ENCODE data around the gene FCHSD2. TPM values are rescaled to one million over a fixed set of nuclear protein-coding genes. Genes with fewer than 3 reads are reported as not detected.
"Not testable (repeated sequence)": the region's sequence is repeated elsewhere in the genome, so short reads cannot be mapped to it uniquely, and the experiment has no call there.

Gene FCHSD2
- total RNA-seq, 1 experiment from 2014 or later: 5.9 TPM

- no peak for DNase-seq (ENCODE audit: low read depth)
Measured at GRCh38 chr11:73070653-73071052, 71.5 kb downstream of the FCHSD2 start.

DNA sequence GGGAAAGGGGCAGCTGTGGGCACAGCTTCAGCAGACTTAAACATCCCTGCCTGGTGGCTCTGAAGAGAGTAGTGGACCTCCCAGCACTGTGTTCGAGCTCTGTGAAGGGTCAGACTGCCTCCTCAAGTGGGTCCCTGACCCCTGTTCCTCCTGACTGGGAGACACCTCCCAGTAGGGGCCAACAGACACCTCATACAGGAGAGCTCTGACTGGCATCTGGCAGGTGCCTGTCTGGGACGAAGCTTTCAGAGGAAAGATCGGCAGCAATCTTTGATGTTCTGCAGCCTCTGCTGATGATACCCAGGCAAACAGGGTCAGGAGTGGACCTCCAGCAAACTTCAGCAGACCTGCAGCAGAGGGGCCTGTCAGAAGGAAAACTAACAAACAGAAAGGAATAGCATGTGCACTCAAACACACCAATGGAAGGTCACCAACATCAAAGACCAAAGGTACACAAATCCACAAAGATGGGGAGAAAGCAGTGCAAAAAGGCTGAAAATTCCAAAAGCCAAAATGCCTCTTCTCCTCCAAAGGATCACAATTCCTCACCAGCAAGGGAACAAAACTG, 80.2 kb downstream of the FCHSD2 start:
- DNase-seq (ENCODE audit: low read depth): not testable (repeated sequence)

GRCh38 chr11:73061434-73061833, 80.7 kb downstream of the FCHSD2 start:
- DNase-seq (ENCODE audit: low read depth): not testable (repeated sequence)

GRCh38 chr11:73059915-73060314, 82.2 kb downstream of the FCHSD2 start:
- no peak for DNase-seq (ENCODE audit: low read depth)

- DNase-seq (ENCODE audit: low read depth): no peak
Measured at GRCh38 chr11:73058989-73059674, 83.0 kb downstream of the FCHSD2 start.

DNA sequence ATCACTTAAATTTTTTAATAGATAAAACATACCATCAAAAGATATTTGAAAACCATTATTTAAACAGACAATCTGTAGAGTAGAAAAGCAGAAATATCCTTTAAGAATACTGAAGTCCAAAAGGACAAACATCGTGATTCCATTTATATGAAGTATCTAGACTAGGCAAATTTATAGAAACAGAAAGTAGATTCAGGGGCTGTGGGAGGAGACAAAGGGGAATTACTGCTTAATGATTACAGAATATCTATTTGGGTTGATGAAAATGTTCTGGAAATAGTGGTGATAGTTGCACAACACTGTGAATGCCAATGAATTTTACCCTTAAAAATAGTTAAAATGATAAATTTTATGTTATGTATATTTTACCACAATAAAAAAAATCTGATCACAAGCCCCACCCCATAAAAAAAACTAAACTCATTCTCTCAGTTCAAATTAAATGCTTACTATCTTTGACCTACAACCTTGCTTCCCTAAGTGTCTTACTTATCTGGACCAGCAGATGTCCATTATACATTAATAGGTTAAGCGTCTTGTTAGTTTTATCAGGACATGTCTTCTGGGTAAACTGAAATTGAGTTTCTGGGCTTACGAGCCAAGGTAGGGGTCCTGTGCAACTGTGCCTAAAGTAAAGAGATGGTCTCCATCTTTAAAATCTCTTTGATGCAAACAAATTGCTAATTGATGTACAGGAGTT, 86.3 kb downstream of the FCHSD2 start:
- DNase-seq (ENCODE audit: low read depth): no peak

GRCh38 chr11:73055002-73055401, 87.1 kb downstream of the FCHSD2 start:
- no peak for DNase-seq (ENCODE audit: low read depth)

DNA sequence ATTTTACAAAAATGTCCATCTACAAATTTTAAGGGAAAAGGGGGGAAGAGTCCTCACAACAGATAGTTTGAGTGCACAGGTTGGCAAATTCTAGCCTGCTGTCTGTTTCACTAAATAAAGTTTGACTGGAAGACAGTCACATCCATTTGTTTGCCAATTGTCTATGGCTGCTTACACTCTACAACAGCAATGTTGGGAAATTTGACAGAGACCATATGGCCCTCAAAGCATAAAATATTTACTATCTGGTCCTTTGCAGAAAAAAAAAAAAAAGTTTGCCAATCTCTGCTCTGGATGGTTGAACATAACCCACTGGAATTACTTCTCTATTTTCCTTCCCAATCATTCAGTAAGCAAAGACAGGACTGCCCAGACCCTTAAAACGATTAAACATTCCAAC, 88.2 kb downstream of the FCHSD2 start:
- DNase-seq (ENCODE audit: low read depth): no peak

GRCh38 chr11:73048446-73048845, 93.7 kb downstream of the FCHSD2 start:
- no peak for DNase-seq (ENCODE audit: low read depth)

DNA sequence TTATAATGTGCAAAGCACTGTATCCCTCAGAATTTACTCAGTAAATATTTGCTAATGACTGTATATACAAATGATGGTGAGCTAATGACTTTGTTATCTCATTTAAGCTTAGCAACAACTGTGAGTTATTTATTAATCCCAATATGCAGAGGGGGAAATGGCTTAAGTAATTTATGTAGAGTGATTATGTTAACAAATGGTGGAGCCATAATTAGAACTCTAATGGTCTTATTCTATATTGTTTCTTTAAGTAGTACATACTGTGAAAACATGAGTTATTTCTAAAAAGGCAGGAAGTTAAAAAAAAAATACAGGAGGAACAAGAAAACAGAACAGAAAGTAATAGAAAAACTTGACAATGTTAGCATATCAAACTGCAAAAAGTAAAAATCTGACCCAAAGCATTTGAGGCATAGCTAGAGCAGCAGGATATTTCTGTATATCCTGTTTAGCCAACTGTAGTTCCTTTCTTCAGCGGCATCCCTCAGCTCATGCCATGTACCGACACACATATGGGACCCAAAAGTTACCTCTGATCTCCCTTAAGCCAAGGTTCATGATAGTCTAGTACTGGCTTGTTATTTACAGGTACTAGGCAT, 94.2 kb downstream of the FCHSD2 start:
- no peak for DNase-seq (ENCODE audit: low read depth)

DNA sequence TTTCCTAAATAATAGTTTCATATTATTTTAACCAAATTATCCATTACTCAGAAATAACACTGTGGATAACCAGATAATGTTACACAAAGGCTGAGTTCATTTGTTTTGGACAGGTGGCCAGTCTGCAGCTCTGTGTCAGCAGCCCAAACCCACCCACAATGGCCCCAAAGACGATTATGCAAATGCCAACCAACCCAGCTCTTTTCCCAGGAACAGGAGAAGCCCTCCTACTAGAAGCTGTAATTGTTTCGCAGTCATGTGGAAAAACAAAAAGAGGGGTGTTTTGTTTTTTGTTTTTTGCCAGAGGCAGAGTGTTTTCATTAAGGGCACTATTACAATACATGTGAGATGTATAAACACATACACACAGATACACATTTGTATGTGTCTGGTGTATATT, 102.1 kb downstream of the FCHSD2 start:
- DNase-seq (ENCODE audit: low read depth): peak; percentile 70

- no peak for DNase-seq (ENCODE audit: low read depth)
Measured at GRCh38 chr11:73034777-73035176, 107.3 kb downstream of the FCHSD2 start.

- DNase-seq (ENCODE audit: low read depth): no peak
Measured at GRCh38 chr11:73034331-73034730, 107.8 kb downstream of the FCHSD2 start.

- DNase-seq (ENCODE audit: low read depth): no peak
Measured at GRCh38 chr11:73030130-73030529, 112.0 kb downstream of the FCHSD2 start.

DNA sequence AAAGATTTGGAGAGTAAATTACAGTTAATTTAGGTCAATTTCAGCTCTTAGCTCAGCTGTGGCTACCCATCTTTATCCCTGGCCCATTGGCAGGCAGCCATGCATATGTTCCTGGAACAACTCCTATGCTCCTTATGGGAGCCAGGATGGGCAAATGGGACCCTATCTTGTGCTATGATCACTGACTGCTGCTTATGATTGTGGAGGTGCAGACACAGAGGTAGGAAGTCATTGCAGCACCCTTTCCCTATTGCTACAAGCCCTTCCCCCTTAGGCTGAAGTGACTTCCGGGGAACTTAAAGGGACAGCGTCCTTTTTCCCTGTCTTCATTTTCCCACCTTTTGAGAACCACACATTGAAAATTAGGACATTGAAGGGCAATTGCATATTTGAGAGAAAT, 112.7 kb downstream of the FCHSD2 start:
- DNase-seq (ENCODE audit: low read depth): no peak

DNA sequence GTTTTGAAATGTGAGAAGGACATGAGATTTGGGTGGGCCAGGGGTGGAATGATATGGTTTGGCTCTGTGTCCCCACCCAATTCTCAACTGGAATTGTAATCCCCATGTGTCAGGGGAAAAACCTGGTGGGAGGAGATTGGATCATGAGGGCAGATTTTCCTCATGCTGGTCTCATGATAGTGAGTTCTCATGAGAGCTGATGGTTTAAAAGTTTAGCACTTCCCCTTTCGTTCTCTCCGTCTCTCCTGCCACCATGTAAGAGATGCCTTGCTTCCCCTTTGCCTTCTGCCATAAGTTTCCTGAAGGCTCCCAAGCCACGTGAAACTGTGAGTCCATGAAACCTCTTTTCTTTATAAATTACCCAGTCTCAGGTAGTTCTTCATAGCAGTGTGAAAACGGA, 113.5 kb downstream of the FCHSD2 start:
- DNase-seq (ENCODE audit: low read depth): no peak

DNA sequence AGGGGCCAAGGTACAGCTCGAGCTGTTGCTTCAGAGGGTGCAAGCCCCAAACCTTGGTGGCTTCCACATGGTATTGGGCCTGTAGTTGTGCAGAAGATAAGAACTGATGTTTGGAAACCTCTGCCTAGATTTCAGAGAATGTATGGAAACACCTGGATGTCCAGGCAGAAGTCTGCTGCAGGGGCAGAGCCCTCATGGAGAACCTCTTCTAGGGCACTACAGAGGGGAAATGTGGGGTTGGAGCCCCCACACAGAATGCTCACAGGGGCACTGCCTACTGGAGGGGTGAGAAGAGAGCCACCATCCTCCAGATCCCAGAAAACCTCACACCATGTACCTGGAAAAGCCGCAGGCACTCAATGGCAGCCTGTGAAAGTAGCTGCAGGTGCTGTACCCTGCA, 114.3 kb downstream of the FCHSD2 start:
- not testable (repeated sequence) for DNase-seq (ENCODE audit: low read depth)

GRCh38 chr11:73024639-73025038, 117.5 kb downstream of the FCHSD2 start:
- DNase-seq (ENCODE audit: low read depth): no peak

DNA sequence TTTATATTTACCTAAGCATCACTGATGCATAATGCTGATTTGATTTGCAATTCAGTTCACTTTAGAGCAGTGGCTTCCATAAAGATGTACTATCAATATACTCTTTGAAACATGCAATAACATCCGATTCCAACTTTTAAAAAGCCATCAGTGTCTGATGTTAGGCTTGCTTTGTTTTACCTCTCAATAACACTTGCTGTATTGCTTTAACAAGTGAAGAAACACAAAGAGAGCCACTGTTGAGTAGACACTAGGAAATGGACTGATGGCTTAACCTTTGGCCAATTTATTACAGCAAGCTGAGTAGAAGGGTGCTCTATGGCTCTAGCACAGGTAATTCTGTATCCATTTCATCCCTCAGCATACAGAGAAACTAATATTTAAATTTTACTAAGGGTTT, 122.1 kb downstream of the FCHSD2 start:
- no peak for DNase-seq (ENCODE audit: low read depth)

GRCh38 chr11:73019449-73019848, 122.7 kb downstream of the FCHSD2 start:
- no peak for DNase-seq (ENCODE audit: low read depth)

- no peak for DNase-seq (ENCODE audit: low read depth)
Measured at GRCh38 chr11:73018856-73019255, 123.3 kb downstream of the FCHSD2 start.

DNA sequence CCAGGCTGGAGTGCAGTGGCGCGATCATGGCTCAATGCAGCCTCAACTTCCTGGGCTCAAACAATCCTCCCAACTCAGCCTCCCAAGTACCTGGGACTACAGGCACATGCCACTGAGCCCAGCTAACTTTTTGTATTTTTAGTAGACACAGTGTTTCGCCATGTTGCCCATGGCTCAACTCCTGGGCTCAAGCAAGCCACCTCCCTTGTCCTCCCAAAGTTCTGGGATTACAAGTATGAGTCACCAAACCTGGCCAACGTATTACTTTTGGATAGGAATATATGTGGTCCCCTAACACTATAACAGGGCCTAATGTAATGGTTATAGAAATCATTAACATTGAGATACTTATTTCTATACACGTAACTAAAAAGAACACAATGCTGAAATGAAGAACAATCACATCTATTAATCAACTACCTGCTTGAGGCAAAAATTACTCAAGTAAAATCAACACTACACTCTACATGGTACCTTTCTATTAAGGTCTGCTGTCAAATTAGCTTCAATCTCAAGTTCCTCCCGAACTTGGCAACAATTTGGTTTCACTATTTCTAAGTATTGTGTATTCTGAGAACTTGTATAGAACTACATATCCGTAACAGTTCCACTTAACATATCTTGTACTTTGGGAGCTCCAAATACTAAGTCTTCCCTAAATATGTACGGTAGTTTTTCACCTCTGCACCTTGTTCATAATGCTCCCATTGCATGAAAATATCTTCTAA, 124.9 kb downstream of the FCHSD2 start:
- DNase-seq (ENCODE audit: low read depth): no peak
